ENCODE results near the gene SKIC3.
A peak's percentile ranks its signal among the peaks of the same experiment; 100 is the strongest.

The SKIC3 gene

DNA sequence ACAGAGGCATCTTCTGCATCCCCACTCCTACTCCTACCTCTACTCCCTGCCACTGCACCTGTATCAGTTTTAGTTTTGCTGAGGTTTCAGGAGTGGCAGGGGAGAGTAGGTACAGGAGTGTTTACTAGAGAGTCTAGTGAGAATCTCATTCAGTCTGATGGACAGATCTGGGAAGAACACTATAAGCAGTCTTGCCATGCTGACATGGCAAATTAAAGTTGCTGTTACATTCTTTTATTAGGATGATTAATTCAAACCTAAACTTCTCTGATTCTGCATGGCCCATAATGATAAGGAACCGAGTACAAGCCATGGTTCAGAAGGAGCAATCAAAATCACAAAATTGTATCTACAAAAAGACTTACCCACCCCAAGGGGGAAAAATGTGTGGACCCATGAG, 7.5 kb upstream of the SKIC3 start:
- Histone ChIP-seq H2AFZ (ENCODE audit: low read depth, low read length, severe bottlenecking) (no peak overlapping the region), H3K4me2 (ENCODE audit: low read depth, low read length, poor library complexity, severe bottlenecking) (no peak overlapping the region), H3K27ac (ENCODE audit: low read depth, low read length) (no peak overlapping the region), H3K9me2 (replicated peaks; ENCODE audit: insufficient read depth, low read length) (no peaks in the 10 kb centered on the region), H3K9me3 (ENCODE audit: insufficient read depth, low read length) (no peaks in the 10 kb centered on the region), H3K9ac (ENCODE audit: low read length) (no peak overlapping the region), H3K4me3 (ENCODE audit: insufficient read depth, low read length, poor library complexity, severe bottlenecking) (no peak overlapping the region), H4K20me1 (ENCODE audit: low read depth, low read length) (no peaks in the 10 kb centered on the region), H3K36me3 (ENCODE audit: low read length) (no peaks in the 10 kb centered on the region), H3F3A (ENCODE audit: insufficient read depth) (peaks cover 4% of the 10 kb centered on the region; the same call in 1 of the 2 replicates), H3K27me3 (ENCODE audit: low read length) (no peaks in the 10 kb centered on the region), H3K79me2 (ENCODE audit: insufficient read depth, low read length) (no peaks in the 10 kb centered on the region)
- TF ChIP-seq EZH2phosphoT487 (conservative IDR thresholded peaks at IDR 0.05; ENCODE audit: low read length): no peak
- TF ChIP-seq, protein P1, sequence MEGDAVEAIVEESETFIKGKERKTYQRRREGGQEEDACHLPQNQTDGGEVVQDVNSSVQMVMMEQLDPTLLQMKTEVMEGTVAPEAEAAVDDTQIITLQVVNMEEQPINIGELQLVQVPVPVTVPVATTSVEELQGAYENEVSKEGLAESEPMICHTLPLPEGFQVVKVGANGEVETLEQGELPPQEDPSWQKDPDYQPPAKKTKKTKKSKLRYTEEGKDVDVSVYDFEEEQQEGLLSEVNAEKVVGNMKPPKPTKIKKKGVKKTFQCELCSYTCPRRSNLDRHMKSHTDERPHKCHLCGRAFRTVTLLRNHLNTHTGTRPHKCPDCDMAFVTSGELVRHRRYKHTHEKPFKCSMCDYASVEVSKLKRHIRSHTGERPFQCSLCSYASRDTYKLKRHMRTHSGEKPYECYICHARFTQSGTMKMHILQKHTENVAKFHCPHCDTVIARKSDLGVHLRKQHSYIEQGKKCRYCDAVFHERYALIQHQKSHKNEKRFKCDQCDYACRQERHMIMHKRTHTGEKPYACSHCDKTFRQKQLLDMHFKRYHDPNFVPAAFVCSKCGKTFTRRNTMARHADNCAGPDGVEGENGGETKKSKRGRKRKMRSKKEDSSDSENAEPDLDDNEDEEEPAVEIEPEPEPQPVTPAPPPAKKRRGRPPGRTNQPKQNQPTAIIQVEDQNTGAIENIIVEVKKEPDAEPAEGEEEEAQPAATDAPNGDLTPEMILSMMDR (IDR thresholded peaks at IDR 0.05; ENCODE audit: insufficient read depth, low read length, poor library complexity, severe bottlenecking): no peak

DNA sequence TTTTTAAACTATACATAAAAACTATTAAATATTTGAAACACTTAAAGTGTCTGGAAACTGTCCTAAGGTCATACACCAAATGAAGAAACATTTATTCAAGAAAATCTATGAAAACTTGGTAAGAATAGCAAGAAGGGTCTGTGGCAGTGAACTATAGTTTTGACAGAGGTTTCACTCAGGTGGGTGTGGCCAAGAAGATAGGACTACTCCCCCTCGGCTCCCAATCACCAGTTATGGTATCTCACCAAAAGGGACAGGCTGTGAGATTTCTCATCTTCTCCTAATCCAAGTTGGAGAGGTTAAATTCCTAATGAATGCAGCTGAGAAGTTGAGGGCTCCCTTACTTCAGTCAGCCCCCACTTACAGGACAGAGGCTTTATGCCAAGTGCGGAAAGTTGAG, 3.1 kb upstream of the SKIC3 start:
- TF ChIP-seq, protein P1 (IDR thresholded peaks at IDR 0.05; ENCODE audit: insufficient read depth, low read length, poor library complexity, severe bottlenecking): no peak
- TF ChIP-seq EZH2phosphoT487 (conservative IDR thresholded peaks at IDR 0.05; ENCODE audit: low read length): no peak
- H3K4me2 ChIP-seq (ENCODE audit: low read depth, low read length, poor library complexity, severe bottlenecking): no peak overlapping the region
- H3K9me3 ChIP-seq (ENCODE audit: insufficient read depth, low read length): no peaks in the 10 kb centered on the region
- no peaks in the 10 kb centered on the region for H4K20me1 ChIP-seq (ENCODE audit: low read depth, low read length)
- H3K27ac ChIP-seq (ENCODE audit: low read depth, low read length): no peak overlapping the region
- H2AFZ ChIP-seq (ENCODE audit: low read depth, low read length, severe bottlenecking): no peak overlapping the region
- H3F3A ChIP-seq (ENCODE audit: insufficient read depth): peaks cover 14% of the 10 kb centered on the region
- H3K36me3 ChIP-seq (ENCODE audit: low read length): peaks cover 1% of the 10 kb centered on the region; the same call in 1 of the 2 replicates
- H3K9me2 ChIP-seq (replicated peaks; ENCODE audit: insufficient read depth, low read length): no peaks in the 10 kb centered on the region
- peaks cover 31% of the 10 kb centered on the region for H3K79me2 ChIP-seq (ENCODE audit: insufficient read depth, low read length)
- no peaks in the 10 kb centered on the region for H3K27me3 ChIP-seq (ENCODE audit: low read length)
- H3K9ac ChIP-seq (ENCODE audit: low read length): no peak overlapping the region
- no peak overlapping the region for H3K4me3 ChIP-seq (ENCODE audit: insufficient read depth, low read length, poor library complexity, severe bottlenecking)

DNA sequence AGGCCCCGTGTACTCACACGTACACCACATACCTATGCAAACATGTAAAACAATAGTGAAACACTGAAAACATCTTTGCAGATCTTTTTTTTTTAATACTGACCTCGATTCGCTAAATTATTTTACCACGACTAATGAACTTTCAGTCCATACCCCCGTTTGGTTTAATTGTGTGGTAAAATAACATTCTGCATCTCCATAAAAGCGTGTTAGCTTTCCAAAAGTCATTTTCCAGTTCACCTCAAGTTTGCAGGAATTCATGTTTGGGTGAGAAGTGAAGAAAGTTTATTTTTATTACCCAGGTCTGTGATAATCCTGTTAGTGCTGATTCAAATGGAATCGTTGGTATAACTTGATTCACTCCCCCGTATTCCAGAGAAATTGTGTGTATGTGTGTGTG, 776 bp upstream of the SKIC3 start:
- no peaks in the 10 kb centered on the region for H4K20me1 ChIP-seq (ENCODE audit: low read depth, low read length)
- H3F3A ChIP-seq (ENCODE audit: insufficient read depth): peaks cover 14% of the 10 kb centered on the region
- H3K9ac ChIP-seq (ENCODE audit: low read length): peak overlapping the region; percentile 58
- H3K79me2 ChIP-seq (ENCODE audit: insufficient read depth, low read length): peaks cover 53% of the 10 kb centered on the region
- H2AFZ ChIP-seq (ENCODE audit: low read depth, low read length, severe bottlenecking): peak overlapping the region; percentile 70
- peak overlapping the region; percentile 82 for H3K27ac ChIP-seq (ENCODE audit: low read depth, low read length)
- H3K9me2 ChIP-seq (replicated peaks; ENCODE audit: insufficient read depth, low read length): no peaks in the 10 kb centered on the region
- H3K4me3 ChIP-seq (ENCODE audit: insufficient read depth, low read length, poor library complexity, severe bottlenecking): peak overlapping the region; percentile 66
- no peaks in the 10 kb centered on the region for H3K27me3 ChIP-seq (ENCODE audit: low read length)
- TF ChIP-seq EZH2phosphoT487 (conservative IDR thresholded peaks at IDR 0.05; ENCODE audit: low read length): no peak
- TF ChIP-seq, protein P1 (IDR thresholded peaks at IDR 0.05; ENCODE audit: insufficient read depth, low read length, poor library complexity, severe bottlenecking): no peak
- H3K4me2 ChIP-seq (ENCODE audit: low read depth, low read length, poor library complexity, severe bottlenecking): peak overlapping the region; percentile 92
- H3K36me3 ChIP-seq (ENCODE audit: low read length): peaks cover 8% of the 10 kb centered on the region
- no peaks in the 10 kb centered on the region for H3K9me3 ChIP-seq (ENCODE audit: insufficient read depth, low read length)
